Endothelial cell of umbilical vein (primary cell): ENCODE results near the gene ZNF84.
A peak's percentile ranks its signal among the peaks of the same experiment; 100 is the strongest.

Experiments
- CTCF ChIP-seq, 2 donors: IDR thresholded peaks; 1 replicate in 1 of 2; 2 replicates in 1 of 2; pipeline ENCODE4 v1.5.1; 2011; ENCODE audit warnings: low read length in 2 of 2, mild to moderate bottlenecking in 2 of 2, moderate library complexity in 2 of 2, control low read depth in 1 of 2, inconsistent platforms in 1 of 2, low read depth in 1 of 2; ENCODE audit not compliant: insufficient read depth in 1 of 2; ENCODE audit errors: extremely low read depth in 1 of 2
- TF ChIP-seq, protein P1 (sequence below): IDR thresholded peaks from 2 replicates; pipeline ENCODE4 v1.6.1; 2011; ENCODE audit not compliant: insufficient read depth, insufficient read length

DNA sequence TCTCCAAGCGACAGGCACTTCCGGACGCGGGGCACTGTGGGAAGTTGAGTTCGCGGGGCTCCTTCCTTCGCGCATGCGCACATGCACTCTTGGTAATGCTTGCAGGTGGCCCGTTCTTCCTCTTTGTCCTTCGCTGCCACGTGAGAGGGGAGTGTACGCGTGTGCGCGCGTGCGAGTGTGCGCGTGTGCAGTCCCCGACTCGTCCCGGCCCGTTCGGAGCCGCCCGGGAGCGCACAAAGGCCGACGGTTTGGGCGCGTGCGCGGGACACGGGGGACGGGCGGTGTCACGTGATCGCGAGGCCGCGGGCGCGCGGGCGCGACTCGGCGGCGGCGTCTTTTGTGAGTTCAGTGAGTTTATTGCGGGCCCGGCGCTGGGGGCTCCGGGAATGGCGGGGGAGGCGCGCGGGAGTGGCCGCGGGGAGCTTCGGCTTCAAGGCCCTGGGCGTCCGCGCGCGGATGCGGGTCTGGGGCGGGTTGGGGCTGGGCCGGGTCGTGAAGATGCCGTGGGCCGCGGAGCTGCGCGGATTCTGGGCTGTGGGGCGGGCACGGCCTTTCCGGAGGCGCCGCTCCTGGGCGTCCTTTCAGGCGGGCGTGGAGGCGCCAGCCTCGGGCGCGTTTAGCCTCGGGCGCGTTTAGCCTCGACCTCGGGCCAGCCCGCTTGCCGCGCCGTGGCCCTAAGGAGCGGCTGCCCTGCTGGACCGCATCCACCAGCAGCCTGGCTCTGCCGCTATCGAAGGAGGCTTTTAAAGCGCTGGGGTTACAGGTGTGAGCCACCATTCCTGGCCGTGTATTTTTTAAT lies at the start of gene ZNF84:
- no peak for TF ChIP-seq CTCF (IDR thresholded peaks at IDR 0.05; ENCODE audit: extremely low read depth in 1 of 2, insufficient read depth in 1 of 2, low read depth in 1 of 2, low read length in 2 of 2)
- TF ChIP-seq, protein P1, sequence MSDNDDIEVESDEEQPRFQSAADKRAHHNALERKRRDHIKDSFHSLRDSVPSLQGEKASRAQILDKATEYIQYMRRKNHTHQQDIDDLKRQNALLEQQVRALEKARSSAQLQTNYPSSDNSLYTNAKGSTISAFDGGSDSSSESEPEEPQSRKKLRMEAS = peak; percentile 96
